ENCODE data around the gene VASH2.
"Not testable (repeated sequence)": the region's sequence is repeated elsewhere in the genome, so short reads cannot be mapped to it uniquely, and the experiment has no call there.

Gene VASH2

GRCh38 chr1:212980123-212980785, 29.9 kb downstream of the VASH2 start:
- DNase-seq: no peak

DNA sequence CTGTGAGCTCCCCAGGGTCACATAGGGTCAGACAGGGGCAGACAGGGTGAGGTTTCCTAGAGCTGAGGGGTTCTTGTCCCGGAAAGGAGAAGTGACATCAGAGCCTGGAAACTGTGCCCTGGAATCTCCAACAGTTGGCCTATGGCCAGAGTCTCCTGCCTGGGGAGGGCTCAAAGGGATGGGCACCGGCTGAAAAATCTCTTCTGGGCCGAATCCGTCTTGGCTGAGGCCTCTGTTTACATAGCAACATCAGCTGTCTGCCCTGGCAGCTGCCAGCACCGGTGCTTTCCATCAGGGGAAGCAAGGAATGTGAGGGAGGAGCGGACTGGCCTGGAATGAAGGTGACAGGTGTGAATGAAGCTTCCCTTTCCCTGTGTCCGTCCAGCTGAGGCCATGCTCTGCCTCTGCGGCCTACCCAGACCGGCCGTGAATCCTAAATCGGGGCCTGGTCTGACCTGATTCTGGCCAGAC, 30.7 kb downstream of the VASH2 start:
- no peak for DNase-seq

DNA sequence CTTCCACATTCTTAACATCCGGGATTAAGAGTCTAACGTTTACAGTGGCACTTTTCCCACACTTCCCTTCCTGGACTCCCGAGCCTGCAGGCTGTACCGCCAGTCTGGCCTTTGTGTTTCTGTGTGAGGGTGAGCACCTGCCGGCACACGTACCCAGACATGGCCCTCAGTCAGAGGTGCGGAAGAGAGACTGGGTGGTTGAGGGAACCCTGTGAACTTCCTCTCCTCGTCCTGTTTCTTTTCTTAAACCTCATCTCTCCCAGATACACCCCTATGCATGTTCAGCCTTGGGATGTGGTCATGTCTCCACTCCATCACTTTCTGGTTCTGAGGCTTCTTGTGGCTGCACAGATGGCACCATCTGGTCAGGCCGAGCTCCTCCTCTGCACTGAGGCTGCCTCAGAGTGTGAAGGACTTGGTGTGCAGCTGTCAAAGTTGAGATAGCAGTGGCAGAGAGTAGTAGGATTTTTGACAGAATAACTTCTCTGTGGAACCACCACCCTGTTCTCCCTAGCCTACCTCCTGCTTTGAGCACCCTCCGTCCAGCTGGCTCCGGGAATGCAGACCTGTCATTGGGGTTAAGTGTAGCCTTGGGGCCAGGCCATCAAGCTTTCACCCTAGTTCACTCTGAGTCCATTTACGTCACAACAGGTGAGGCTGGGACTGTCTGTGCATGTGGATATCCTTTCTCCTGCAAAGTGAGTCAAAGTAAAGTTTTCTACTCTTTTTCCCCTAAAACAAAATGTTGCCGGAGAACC, 31.4 kb downstream of the VASH2 start:
- no peak for DNase-seq

- DNase-seq: no peak
Observed at GRCh38 chr1:212982430-212983152, 32.2 kb downstream of the VASH2 start.

DNA sequence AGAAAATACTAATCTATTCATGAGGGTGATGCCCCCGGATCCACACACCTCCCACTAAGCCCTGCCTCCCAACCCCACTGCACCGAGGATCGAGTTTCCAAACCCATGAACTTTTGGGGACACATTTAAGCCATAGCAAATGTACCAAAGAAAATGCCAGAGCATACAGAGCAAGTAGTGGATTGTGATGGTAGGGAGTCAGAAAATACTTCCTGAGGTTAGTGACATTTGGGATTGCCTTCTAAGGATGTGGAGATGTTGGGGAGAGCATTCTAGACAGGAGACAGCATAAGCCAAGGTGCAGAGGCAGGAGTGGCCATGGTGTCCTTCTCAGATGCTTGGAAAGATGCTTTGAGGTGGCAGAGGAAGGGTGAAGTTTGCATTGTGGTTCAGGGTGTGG, 33.1 kb downstream of the VASH2 start:
- DNase-seq: no peak

DNA sequence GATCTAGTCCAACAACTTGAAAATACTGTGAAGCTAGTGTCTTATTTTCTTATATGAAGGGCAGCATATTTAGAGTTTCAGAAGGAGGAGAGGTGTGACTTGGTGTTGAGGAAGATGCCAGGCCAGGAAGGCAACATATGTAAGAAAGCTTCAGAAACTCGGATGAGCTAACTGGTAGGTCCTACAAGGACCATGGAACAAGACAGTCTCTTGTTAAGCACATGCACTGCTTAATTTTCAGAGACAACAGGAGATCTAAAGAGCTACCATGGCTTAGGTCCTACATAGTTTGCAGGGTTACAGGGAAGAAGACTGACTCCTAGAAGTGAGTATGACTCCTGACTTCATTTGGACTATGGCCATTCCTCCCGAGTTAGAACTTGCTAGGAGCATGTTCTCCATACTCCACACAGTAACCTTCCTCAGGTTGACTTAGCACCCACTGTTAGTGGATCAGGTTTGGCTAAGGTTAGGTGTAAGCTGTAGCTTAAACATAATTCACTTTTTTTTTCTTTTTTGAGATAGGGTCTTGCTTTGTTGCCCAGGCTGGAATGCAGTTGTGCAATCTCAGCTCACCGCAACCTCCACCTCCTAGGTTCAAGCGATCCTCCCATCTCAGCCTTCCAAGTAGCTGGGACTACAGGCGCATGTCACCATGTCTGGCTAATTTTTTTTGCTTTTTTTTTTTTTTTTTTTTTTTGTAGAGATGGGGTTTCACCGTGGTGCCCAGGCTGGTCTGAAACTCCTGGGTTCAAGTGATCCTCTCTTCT, 34.4 kb downstream of the VASH2 start:
- no peak for DNase-seq

DNA sequence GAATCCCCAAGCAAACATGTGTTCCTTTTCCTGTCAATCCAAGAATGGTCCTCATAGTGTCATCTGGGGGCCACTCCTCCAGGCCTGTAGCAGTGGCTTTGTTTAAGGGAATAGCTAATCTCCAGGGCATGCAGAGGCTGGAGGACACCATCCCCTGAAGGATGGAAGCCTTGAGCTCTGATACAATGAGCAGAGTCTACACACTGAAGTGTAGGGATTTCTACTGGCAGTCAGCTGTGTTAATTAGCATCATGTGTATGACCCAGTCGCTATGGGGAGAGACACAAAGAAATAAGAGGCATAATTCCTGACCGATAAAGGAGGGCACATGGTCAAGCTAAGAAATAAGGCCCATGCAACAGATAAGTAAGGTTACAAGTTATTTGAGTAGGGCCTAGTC, 36.2 kb downstream of the VASH2 start:
- DNase-seq: no peak

GRCh38 chr1:212987702-212988322, 37.5 kb downstream of the VASH2 start:
- DNase-seq: no peak

DNA sequence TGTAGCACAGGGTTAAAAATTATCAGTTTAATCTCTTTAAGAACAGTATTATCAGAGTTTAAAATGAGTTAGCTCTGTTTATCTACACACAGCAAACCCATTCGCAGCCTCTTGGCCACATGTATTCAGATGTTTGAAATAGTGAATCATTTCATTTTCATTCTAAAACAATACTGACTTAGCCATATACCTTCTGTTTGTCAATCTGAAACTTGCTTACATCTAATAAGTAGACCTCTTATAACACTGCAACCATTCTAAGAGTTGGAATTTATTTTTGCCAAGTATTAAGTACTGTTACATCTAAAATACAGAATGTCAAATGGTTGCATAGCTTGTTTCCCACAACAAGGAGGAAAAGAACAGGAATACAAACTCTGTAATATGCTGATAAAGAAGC, 39.9 kb downstream of the VASH2 start:
- DNase-seq: no peak

GRCh38 chr1:212993960-212994359, 43.6 kb downstream of the VASH2 start:
- not testable (repeated sequence) for DNase-seq

DNA sequence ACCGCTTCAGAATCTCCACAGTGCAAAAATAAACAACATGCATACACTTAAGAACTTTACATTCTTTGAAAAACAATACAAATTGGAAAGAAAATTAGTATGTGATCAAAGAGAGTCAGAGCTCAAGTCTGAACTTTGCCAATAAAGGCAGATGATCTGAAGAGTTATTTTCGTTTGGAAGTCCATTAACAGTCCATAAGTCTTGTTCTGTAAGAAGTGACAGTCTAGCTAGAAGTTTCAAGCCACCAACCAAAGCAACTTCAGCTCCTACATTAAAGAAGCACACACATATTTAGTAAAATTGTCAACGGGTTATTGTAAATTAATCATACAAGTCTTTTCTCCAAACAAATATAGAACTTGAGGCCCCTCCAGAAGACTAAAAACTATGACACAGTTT, 44.6 kb downstream of the VASH2 start:
- DNase-seq: no peak

- no peak for DNase-seq
Observed at GRCh38 chr1:213003256-213003655, 52.9 kb downstream of the VASH2 start.

DNA sequence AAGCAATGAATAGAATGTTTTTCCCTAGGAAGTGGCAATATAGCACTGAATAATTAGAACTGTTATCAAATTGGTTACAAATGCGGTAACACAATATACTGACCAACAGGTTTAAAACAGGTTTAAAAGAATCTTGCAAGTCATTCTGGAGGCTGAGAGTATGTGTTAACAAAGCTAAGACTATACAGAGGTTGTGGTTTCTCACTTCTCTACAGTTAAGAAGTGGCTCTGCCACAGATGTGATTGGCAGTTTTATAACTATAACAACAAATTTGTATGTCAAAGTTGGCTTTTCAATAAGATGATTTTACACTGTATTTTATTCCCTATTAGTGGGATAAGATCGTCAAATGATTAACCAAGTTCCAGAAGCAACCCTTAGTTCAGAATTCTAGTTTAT, 58.2 kb downstream of the VASH2 start:
- DNase-seq: no peak

- no peak for DNase-seq
Observed at GRCh38 chr1:213014642-213015041, 64.3 kb downstream of the VASH2 start.

GRCh38 chr1:213015099-213016050, 65.0 kb downstream of the VASH2 start, which contains the start of gene ANGEL2:
TSS of gene ANGEL2 (minus strand) at chr1:213015867. CDS start at chr1:213015671, 196 bp downstream.
- peak; percentile 98 for DNase-seq

GRCh38 chr1:213017447-213018273, 67.3 kb downstream of the VASH2 start:
- DNase-seq: no peak

DNA sequence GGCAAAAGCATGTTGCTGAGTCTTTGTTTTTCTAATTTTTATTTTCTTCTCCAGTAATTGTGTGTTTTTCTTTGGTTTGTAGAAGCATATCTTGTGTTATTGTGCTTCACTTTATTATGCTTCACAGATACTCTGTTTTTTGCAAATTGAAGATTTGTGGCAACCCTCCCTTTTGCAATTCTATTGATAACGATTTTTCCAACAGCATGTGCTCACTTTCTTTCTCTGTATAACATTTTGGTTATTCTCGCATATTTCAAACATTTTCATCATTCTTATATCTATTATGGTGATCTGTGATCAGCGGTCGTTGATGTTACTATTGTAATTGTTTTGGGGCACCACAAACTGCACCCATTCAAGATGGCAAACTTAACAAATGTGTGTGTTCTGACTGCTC, 69.1 kb downstream of the VASH2 start:
- DNase-seq: no peak

DNA sequence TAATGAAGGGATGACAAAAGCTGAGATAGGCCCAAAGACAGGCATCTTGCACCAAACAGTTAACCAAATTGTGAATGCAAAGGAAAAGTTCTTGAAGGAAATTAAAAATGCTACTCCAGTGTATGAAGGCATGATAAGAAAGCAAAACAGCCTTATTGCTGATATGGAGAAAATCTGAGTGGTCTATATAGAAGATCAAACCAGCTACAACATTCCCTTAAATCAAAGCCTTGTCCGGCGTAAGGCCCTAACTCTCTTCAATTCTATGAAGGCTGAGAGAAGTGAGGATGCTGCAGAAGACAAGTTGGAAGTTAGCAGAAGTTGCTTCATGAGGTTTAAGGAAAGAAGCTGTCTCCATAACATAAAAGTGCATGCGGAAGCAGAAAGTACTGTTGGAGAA, 69.7 kb downstream of the VASH2 start:
- no peak for DNase-seq

- DNase-seq: not testable (repeated sequence)
Observed at GRCh38 chr1:213027024-213027423, 76.7 kb downstream of the VASH2 start.

GRCh38 chr1:213032651-213033050, 82.3 kb downstream of the VASH2 start:
- no peak for DNase-seq

Measured in right kidney (tissue), 1 donor.